SU-DHL-6 (cell line): ENCODE results near the gene AGBL4.

ENCODE experiments used
- H2AFZ ChIP-seq: fragments of 200-600 bp; sonication (generic); 2 replicates; pipeline ENCODE4 v1.6.1; 2014; ENCODE audit warnings: low read depth, mild to moderate bottlenecking, moderate library complexity, mixed read lengths, antibody characterized with exemption, low read length; ENCODE audit not compliant: severe bottlenecking
- H3F3A ChIP-seq: fragments of 200-600 bp; shearing (Covaris generic); 2 replicates; pipeline ENCODE4 v1.6.0; 2016; ENCODE audit warnings: antibody characterized with exemption, mild to moderate bottlenecking; ENCODE audit not compliant: insufficient read depth
- H3K27ac ChIP-seq: fragments of 200-600 bp; sonication (generic); 2 replicates; pipeline ENCODE4 v1.5.1; 2016; ENCODE audit warnings: low read depth, mild to moderate bottlenecking, low read length, moderate library complexity, mixed read lengths
- H3K27me3 ChIP-seq: fragments of 200-600 bp; sonication (generic), shearing (Covaris generic); 2 replicates; pipeline ENCODE4 v1.6.0; 2014; ENCODE audit warnings: mild to moderate bottlenecking, low read length
- H3K36me3 ChIP-seq: fragments of 200-600 bp; sonication (generic); 2 replicates; pipeline ENCODE4 v1.6.1; 2014; ENCODE audit warnings: mild to moderate bottlenecking, low read length, mixed read lengths
- H3K4me2 ChIP-seq: fragments of 300-600, 200-600 bp; shearing (Covaris generic), sonication (generic); 2 replicates; pipeline ENCODE4 v1.6.0; 2014; ENCODE audit warnings: low read length, low read depth, mild to moderate bottlenecking; ENCODE audit not compliant: poor library complexity, severe bottlenecking
- H3K4me3 ChIP-seq: fragments of 200-600 bp; sonication (generic); 2 replicates; pipeline ENCODE4 v1.5.1; 2014; ENCODE audit warnings: antibody characterized with exemption, low read length, mild to moderate bottlenecking, mixed read lengths; ENCODE audit not compliant: insufficient read depth, poor library complexity, severe bottlenecking
- H3K79me2 ChIP-seq: fragments of 200-600 bp; sonication (generic); 2 replicates; pipeline ENCODE4 v1.6.1; 2014; ENCODE audit warnings: mild to moderate bottlenecking, low read length, moderate library complexity; ENCODE audit not compliant: insufficient read depth
- H3K9ac ChIP-seq: fragments of 200-600 bp; sonication (generic); 2 replicates; pipeline ENCODE4 v1.7.0; 2014; ENCODE audit warnings: mild to moderate bottlenecking, low read length
- H3K9me2 ChIP-seq: fragments of 200-600 bp; sonication (generic); replicated peaks from 2 replicates; pipeline ENCODE4 v1.6.1; 2014; ENCODE audit warnings: low read length; ENCODE audit not compliant: insufficient read depth
- H3K9me3 ChIP-seq: fragments of 200-600 bp; sonication (generic); 2 replicates; pipeline ENCODE4 v1.6.1; 2014; ENCODE audit warnings: low read length, mixed read lengths; ENCODE audit not compliant: insufficient read depth
- H4K20me1 ChIP-seq: fragments of 200-600 bp; sonication (generic); 2 replicates; pipeline ENCODE4 v1.6.1; 2014; ENCODE audit warnings: low read depth, mild to moderate bottlenecking, antibody characterized with exemption, low read length, moderate library complexity, mixed read lengths
- CTCF ChIP-seq: fragments of 200-600 bp; sonication (generic); IDR thresholded peaks from one replicate; pipeline ENCODE4 v1.5.1; 2017; ENCODE audit warnings: antibody characterized with exemption, mild to moderate bottlenecking, low read length, moderate library complexity; ENCODE audit not compliant: insufficient read depth, poor library complexity, severe bottlenecking
- EZH2phosphoT487 ChIP-seq: fragments of 200-600 bp; sonication (generic), shearing (Covaris generic); conservative IDR thresholded peaks from 2 replicates; pipeline ENCODE4 v1.6.1; 2018; ENCODE audit warnings: mild to moderate bottlenecking, antibody characterized with exemption, low read length, moderate library complexity, mixed read lengths

The AGBL4 gene

DNA sequence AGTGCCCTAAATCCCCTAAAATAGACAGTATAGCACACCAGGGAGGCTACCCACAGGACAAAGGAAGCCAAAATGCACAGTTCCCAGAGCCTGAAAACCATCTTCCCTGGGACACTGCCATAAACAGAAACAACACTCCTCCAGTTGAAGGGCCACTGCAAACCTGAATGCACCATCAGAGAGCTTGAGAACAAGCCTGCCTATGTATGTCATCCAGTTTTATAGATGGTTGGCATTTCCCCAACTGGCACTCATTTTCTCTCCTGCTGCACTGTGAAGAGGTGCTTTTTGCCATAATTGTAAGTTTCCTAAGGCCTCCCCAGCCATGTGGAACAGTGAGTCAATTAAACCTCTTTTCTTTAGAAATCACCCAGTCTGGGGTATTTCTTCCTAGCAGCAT lies 169.0 kb downstream of the AGBL4 start:
- Histone ChIP-seq H3K9me3 (no peaks in the 10 kb centered on the region), H3F3A (no peaks in the 10 kb centered on the region), H3K27ac (no peak overlapping the region), H3K4me3 (no peak overlapping the region), H3K9ac (no peak overlapping the region), H3K9me2 (no peaks in the 10 kb centered on the region), H2AFZ (no peak overlapping the region), H3K27me3 (no peaks in the 10 kb centered on the region), H3K79me2 (no peaks in the 10 kb centered on the region), H4K20me1 (no peaks in the 10 kb centered on the region), H3K4me2 (no peak overlapping the region), H3K36me3 (no peaks in the 10 kb centered on the region)
- no peak for TF ChIP-seq CTCF
- no peak for TF ChIP-seq EZH2phosphoT487

GRCh38 chr1:49842596-49842995 lies 181.2 kb downstream of the AGBL4 start:
- H3K9ac ChIP-seq, result no peak overlapping the region
- no peaks in the 10 kb centered on the region for H3K9me2 ChIP-seq
- H3K4me3 ChIP-seq, result no peak overlapping the region
- H3K79me2 ChIP-seq, result no peaks in the 10 kb centered on the region
- H4K20me1 ChIP-seq, result no peaks in the 10 kb centered on the region
- H3K36me3 ChIP-seq, result no peaks in the 10 kb centered on the region
- no peaks in the 10 kb centered on the region; the same call in none of the 2 replicates for H3K9me3 ChIP-seq
- H3K27me3 ChIP-seq, result no peaks in the 10 kb centered on the region
- H3K27ac ChIP-seq, result no peak overlapping the region
- no peaks in the 10 kb centered on the region for H3F3A ChIP-seq
- H2AFZ ChIP-seq, result no peak overlapping the region
- no peak for TF ChIP-seq CTCF
- H3K4me2 ChIP-seq, result no peak overlapping the region

DNA sequence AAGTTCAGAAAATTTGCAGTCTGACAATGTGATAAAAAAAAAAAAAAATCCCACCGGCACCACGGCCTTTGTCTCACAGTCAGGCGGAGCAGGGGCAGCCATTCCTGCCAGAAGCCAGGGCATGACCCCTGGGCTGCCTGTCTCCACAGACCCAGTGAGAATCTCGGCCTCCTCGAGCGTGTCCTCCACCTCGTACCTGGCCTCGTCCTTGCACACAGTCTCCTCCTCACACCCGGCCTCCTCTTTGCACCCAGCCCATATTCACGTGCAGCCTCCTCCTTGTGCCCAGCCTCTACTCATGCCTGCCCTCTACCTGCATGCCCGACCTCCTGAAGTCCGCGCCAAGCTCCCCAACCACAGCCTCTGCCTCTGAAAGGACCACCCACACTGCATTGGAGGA lies 182.0 kb downstream of the AGBL4 start:
- H3K9me2 ChIP-seq, result no peaks in the 10 kb centered on the region
- no peak overlapping the region for H3K4me2 ChIP-seq
- TF ChIP-seq CTCF (no peak), EZH2phosphoT487 (no peak)
- no peak overlapping the region for H3K9ac ChIP-seq
- no peaks in the 10 kb centered on the region for H3K36me3 ChIP-seq
- no peaks in the 10 kb centered on the region for H4K20me1 ChIP-seq
- no peak overlapping the region for H3K4me3 ChIP-seq
- H2AFZ ChIP-seq, result no peak overlapping the region
- no peaks in the 10 kb centered on the region for H3K27me3 ChIP-seq
- no peaks in the 10 kb centered on the region for H3F3A ChIP-seq
- no peak overlapping the region for H3K27ac ChIP-seq
- no peaks in the 10 kb centered on the region; the same call in none of the 2 replicates for H3K9me3 ChIP-seq
- no peaks in the 10 kb centered on the region for H3K79me2 ChIP-seq

DNA sequence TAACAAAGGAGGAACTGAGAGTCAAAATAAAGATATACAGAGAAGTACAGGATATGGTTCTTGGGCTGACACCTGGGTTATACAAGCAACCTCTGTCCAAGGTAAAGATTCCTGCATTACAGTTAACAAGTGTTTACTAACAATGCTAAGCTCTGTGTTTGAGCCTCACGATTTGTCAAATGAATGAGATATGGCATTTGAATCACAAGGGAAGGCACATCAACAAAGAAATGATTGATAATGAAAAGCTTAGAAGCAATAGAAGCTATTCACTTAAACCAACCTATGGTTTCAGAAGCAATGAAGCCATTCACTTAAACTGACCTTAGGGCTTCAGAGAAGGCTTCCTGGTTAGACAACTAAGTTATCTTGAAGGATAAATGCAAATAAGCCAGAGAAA lies 199.5 kb downstream of the AGBL4 start:
- no peaks in the 10 kb centered on the region for H3K36me3 ChIP-seq
- H3K9me3 ChIP-seq, result no peaks in the 10 kb centered on the region
- no peak overlapping the region for H3K27ac ChIP-seq
- TF ChIP-seq CTCF (no peak), EZH2phosphoT487 (no peak)
- H3K4me2 ChIP-seq, result no peak overlapping the region
- no peak overlapping the region for H3K4me3 ChIP-seq
- H3K9ac ChIP-seq, result no peak overlapping the region
- H3F3A ChIP-seq, result no peaks in the 10 kb centered on the region
- H4K20me1 ChIP-seq, result no peaks in the 10 kb centered on the region
- no peak overlapping the region for H2AFZ ChIP-seq
- H3K9me2 ChIP-seq, result no peaks in the 10 kb centered on the region
- no peaks in the 10 kb centered on the region for H3K79me2 ChIP-seq
- H3K27me3 ChIP-seq, result no peaks in the 10 kb centered on the region
